DMS79 treated with DMSO at 0.1 percent for 48 hours (cell line): ENCODE data around the gene SSH2.
"Not testable (repeated sequence)": the region's sequence is repeated elsewhere in the genome, so short reads cannot be mapped to it uniquely, and the experiment has no call there.

Experiments used
- DNase-seq: peaks from one replicate; lab custom pipeline; 2025; lab: John Stamatoyannopoulos, UW

Gene SSH2

DNA sequence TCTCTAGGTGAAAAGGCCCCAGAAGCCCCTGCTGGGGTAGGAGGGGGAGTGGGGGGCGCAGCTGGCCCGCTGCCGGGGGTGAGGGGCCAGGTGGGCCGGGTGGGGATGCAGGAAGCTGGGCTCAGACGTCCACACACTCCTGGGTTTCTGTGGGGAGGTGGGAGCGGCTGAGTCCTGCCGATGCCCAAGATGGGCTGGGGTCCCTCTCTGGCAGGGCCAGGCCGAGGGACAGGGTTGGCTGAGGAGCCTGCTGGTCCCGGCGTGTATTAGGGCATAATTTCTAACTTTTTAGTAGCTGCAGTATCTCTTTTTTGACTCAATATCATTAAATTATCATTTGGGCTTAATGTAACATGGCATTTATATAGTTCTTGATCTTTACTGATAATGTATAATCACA is 185.9 kb downstream of the SSH2 start:
- DNase-seq, result no peak

- DNase-seq, result no peak
Measured at GRCh38 chr17:29742210-29742513, 187.9 kb downstream of the SSH2 start.

- DNase-seq, result no peak
Measured at GRCh38 chr17:29740017-29740416, 190.0 kb downstream of the SSH2 start.

- no peak for DNase-seq
Measured at GRCh38 chr17:29734640-29735039, 195.4 kb downstream of the SSH2 start.

GRCh38 chr17:29733166-29733565 is 196.9 kb downstream of the SSH2 start:
- DNase-seq, result no peak

DNA sequence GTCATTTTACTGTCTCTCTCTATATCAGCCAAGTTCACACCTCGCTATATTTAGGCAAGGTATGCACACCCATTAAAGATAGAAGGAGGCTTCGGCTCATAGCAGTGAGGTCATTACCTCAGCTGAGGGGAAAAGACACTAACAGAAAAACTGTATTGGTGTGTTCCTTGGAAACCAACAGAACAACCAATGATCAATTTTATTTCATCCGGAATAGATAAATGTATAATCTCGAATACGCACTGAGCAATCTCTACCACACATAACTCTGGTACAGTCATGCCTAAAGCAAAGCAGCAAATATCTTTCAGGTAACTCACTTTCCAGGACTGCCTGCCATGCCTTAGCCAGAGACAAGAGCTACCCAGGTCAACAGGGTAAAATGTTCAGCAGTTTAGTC is 197.4 kb downstream of the SSH2 start:
- DNase-seq, result no peak

GRCh38 chr17:29732209-29732608 is 197.8 kb downstream of the SSH2 start:
- no peak for DNase-seq

DNA sequence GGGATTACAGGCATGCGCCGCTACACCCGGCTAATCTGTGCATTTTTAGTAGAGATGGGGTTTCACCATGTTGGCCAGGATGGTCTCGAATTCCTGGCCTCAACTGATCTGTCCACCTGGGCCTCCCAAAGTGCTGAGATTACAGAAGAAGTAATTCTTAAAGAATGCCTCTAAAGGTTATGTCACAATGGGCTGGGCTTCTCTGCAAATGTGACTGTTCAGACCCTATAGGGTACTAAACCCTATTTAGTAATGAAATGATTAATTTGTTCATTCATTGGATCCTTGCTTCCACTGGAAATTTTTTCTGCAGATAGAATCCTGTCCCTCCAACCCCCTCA is 198.5 kb downstream of the SSH2 start:
- DNase-seq, result no peak

GRCh38 chr17:29728490-29728889 is 201.5 kb downstream of the SSH2 start:
- no peak for DNase-seq

DNA sequence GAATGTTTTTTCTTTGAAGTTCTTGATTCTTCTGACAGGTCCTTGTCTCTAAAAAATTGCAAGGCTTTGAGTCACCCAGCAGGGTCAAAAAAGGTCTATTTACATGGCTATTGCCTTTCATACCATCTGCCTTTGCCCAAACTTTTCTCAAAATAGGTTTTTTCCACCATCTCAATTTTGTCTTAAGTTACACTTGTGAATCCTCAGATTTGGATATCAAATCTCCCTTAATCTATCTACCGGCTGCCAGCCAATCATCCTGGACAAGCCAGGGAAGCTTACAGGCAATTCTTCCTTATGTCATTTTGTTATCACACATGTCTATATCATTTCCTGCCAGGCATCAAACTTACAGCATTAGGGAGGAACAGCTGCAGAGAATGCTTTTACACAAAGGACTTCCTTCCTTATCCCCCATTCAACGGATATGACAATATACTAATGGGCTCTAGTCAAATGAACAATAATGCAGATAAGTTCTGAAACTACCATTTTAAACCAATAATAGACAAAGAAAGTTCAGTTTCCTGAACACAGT is 203.2 kb downstream of the SSH2 start:
- no peak for DNase-seq

DNA sequence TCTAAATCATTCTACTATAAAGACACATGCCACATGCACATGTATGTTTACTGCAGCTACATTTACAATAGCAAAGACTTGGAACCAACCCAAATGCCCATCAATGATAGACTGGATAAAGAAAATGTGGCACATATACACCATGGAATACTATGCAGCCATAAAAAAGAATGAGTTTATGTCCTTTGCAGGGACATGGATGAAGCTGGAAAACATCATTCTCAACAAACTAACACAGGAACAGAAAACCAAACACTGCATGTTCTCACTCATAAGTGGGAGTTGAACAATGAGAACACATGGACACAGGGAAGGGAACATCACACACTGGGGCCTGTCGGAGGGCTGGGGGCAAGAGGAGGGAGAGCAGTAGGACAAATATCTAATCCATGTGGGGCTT is 204.6 kb downstream of the SSH2 start:
- DNase-seq, result not testable (repeated sequence)

DNA sequence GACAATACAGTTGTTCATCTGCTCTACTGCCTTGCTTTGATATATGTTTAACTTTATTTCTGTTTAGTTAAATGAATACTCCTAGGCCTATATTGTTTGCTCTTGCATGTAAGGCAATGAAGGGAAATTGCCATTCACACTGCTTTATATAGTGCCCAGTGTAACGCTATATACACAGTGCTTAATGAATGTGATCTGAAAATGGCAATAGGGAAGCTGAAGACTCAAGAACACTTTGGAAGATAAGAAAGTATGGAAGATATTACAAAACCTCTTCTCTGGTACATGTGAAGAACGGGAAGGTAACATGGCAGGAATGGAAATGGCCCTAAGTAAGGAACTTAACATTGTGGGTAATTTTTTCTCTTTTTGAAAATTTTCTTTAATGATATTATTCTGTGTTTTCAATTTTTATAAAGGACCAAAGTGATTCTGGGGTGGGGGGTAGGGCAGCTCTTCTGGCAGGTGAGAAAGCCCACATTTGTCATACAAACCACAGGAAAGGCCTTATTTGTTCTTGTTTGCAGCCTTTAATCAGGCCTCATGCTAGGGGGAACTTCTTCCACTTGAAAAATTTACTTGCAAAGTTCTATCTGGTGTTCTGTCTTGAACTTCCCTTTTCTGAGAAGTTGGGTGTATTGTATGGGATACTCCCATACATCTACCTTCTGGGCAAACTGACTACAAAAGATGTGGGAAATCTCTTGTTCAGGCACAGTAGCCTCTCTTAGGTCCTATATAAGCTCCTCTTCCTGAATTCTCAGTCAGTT is 206.6 kb downstream of the SSH2 start:
- DNase-seq, result no peak

DNA sequence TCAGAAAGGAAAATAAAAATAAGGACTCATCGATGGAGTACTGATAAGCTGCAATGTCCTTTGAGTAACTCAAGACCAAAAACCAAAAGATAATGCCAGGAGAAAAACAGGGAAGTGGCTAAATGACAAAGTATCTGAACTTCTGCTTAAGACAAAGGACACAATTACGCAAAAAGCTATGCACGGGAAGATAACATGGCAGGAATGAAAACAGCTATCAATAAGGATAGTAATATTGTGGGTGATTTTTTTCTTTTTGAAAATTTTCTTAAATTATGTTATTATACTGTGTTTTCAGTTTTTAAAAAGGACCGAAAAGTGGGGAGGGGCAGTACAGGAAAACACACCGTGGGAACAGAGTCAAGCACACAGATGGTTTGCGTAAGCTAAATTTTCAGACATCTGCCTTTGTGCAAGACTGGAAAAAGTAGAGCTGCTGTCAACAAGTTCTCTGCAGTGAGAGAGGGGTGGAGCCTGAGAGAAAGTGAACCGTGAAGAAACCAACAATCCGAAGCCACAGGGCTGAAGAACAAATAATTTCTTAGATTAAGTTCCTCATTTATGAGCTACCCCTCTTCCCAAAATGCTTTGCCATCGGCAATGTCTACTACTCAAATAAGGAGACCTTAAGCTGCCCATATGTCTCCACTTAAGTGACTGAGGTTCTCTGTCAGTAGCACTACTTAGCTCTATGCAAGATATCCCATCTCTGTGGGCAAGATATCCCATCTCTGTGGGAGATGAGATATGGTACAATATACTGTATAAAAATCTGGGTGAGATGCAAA is 207.4 kb downstream of the SSH2 start:
- peak; percentile 86 for DNase-seq

- DNase-seq, result no peak
Measured at GRCh38 chr17:29720551-29720950, 209.5 kb downstream of the SSH2 start.

DNA sequence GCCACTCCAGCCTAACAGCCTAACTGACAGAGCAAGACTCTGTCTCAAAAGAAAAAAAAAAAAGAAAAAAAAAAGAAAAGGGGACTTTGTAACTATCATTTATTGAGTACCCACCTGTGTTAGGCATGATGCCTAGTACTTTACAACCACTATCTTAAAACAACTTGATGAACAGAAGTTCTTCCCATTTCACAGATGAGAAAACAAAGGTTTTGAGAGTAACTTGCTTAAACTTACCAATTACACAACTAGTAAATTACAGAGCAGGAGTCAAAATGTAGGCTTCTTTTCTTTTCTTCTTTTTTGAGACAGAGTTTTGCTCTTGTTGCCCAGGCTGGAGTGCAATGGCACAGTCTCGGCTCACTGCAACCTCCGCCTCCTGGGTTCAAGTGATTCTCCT is 210.6 kb downstream of the SSH2 start:
- DNase-seq, result no peak

GRCh38 chr17:29718446-29719039 is 211.5 kb downstream of the SSH2 start:
- no peak for DNase-seq

GRCh38 chr17:29717817-29718216 is 212.2 kb downstream of the SSH2 start:
- DNase-seq, result no peak

DNA sequence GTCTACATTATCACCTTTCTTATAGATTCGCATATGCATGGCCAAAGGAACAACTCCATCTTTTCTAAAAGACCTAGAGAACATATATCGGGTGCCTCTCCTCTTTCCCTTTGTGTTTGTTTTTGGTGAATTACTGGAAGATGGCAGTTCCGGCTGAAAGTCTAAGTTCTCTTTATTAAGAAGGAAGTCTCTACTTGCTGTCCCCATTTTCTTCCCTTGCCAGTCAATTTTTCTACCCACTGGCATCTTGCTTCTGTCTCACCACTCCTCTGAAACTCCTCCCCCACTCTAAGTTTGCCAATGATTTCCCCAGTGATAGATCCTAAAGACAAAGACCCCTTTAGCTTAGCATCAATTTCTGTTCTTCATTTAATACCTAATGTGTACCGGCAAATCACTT is 213.5 kb downstream of the SSH2 start:
- DNase-seq, result no peak

DNA sequence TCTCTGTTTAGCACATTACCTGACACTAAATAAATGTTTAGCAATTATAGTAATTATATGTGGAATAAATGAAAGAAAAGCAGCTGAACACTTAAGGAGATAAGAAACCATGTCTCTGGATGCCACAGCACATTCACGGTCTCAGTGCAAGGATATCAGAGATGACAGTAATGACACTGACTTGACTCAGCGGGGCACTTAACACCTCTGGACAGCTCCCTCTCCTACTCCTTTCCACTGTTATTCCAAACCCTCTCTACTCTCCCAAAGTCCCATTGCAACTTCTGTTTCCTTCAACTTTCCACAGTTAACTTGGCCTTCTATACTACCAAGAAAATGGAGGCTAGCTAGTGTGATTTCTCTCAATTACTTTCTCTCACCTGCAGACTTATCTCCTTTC is 214.3 kb downstream of the SSH2 start:
- no peak for DNase-seq

DNA sequence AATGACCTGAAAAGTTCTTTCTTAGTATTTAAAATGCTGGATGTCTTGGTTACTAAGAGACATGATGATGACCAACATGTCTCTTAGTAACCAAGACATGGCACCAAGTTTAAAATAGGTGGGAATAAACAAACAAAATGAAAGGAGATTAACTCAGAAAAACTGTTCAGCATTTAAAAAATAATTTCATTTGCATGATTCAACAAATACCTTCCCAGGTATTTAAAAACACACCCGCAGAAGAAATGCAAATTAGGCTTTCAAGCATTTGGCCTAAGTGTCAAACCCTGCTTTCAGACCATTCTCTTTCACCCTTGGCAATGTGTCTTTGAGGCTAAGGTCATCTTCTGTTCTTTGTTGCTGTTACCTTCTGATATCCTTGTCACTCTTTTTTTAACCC is 215.9 kb downstream of the SSH2 start:
- no peak for DNase-seq

GRCh38 chr17:29713626-29714025 is 216.4 kb downstream of the SSH2 start:
- DNase-seq, result no peak

DNA sequence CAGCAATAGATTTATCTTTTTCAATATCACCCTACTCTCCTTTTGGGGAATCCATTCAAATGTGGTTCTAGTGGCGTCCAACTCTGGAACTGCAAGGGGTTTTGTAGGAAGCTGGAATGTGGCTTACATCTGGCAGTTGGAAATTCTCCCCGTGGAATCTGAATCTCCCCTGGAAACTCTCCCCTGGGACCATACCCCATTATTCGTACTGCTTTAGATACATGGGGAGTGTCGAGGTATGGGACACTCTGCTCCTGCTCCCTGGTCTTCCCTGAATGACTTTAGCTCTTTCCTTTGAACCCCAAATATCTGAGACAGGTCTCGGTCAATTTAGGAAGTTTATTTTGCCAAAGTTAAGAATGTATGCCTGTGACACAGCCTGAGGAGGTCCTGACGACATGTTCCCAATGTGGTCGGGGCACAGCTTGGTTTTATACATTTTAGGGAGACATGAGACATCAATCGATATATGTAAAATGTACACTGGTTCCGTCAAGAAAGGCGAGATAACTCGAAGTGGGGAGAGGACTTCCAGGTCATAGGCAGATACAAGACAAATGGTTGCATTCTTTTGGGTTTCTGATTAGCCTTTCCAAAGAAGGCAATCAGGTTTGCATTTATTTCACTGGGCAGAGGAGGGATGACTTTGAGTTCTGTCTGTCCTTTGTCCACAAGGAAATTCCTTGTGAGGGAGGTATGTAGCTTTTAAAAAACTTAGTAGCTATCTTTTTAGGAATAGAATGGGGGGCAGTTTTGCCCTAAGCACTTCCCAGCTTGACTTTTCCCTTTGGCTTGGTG is 218.2 kb downstream of the SSH2 start:
- no peak for DNase-seq
